H1 (cell line): ENCODE results near the gene FAT1. TPM values are rescaled to one million over a fixed set of nuclear protein-coding genes. Genes with fewer than 3 reads are reported as not detected.

Source experiments
- CTCF ChIA-PET: fragments of 300-600 bp; sonication (Branson Sonifier 250); formaldehyde crosslinking; loops from one replicate; lab custom pipeline; 2021; ENCODE audit not compliant: partially characterized antibody; lab: Charles Lee
- POLR2A ChIA-PET: fragments of 300-600 bp; sonication (Branson Sonifier 250); formaldehyde crosslinking; loops from one replicate; lab custom pipeline; 2021; ENCODE audit warnings: inconsistent platforms; ENCODE audit not compliant: partially characterized antibody; lab: Charles Lee
- DNase-seq, 2 experiments: peaks; one replicate each; pipeline versions ENCODE4 v3.0.0 to v3.0.0-alpha.2; 2010 to 2022; ENCODE audit warnings: low spot score in 2 of 2, low read depth in 1 of 2, mixed read lengths in 1 of 2
- FAIRE-seq: peaks from 2 replicates; lab custom pipeline; 2011; peaks lifted over from hg19 to GRCh38; lab: Jason Lieb, UNC
- H2AFZ ChIP-seq: 2 replicates; pipeline ENCODE4 v1.8.1; 2012; ENCODE audit warnings: low read length, inconsistent platforms
- H2AK5ac ChIP-seq: 2 replicates; pipeline ENCODE4 v1.6.1; 2013; ENCODE audit warnings: low read depth, low read length
- H2BK120ac ChIP-seq: replicated peaks from 2 replicates; pipeline ENCODE3; 2013; ENCODE audit warnings: low read depth, low read length, inconsistent platforms
- H2BK12ac ChIP-seq: 2 replicates; pipeline ENCODE4 v1.6.1; 2013; ENCODE audit warnings: low read depth, low read length
- H2BK15ac ChIP-seq: 2 replicates; pipeline ENCODE4 v1.6.1; 2013; ENCODE audit warnings: low read length
- H2BK20ac ChIP-seq: 2 replicates; pipeline ENCODE4 v1.6.1; 2013; ENCODE audit warnings: low read length
- H2BK5ac ChIP-seq: 2 replicates; pipeline ENCODE4 v1.6.1; 2013; ENCODE audit warnings: low read depth, low read length
- H3K14ac ChIP-seq: 2 replicates; pipeline ENCODE4 v1.6.1; 2013; ENCODE audit warnings: inconsistent platforms; ENCODE audit not compliant: insufficient read length
- H3K18ac ChIP-seq: 2 replicates; pipeline ENCODE4 v1.6.1; 2013; ENCODE audit warnings: low read length; ENCODE audit errors: extremely low read depth
- H3K23ac ChIP-seq: 2 replicates; pipeline ENCODE4 v1.6.1; 2013; ENCODE audit warnings: inconsistent platforms; ENCODE audit not compliant: insufficient read length
- H3K23me2 ChIP-seq: 2 replicates; pipeline ENCODE4 v1.6.1; 2013; ENCODE audit warnings: low read depth, low read length
- H3K27ac ChIP-seq: 2 replicates; pipeline ENCODE4 v1.6.1; 2011; ENCODE audit warnings: low read depth, low read length, inconsistent platforms
- H3K27me3 ChIP-seq, 4 experiments: replicated peaks in 1 of 4; 1 replicate in 1 of 4; 2 replicates in 3 of 4; pipeline versions ENCODE4 v1.6.1 to v1.8.1; 2011 to 2013; ENCODE audit warnings: low read length in 3 of 4, mild to moderate bottlenecking in 3 of 4, inconsistent platforms in 2 of 4, mixed read lengths in 2 of 4, moderate library complexity in 1 of 4; ENCODE audit not compliant: control insufficient read depth in 3 of 4, insufficient read depth in 3 of 4; ENCODE audit errors: extremely low read depth in 1 of 4
- H3K36me3 ChIP-seq, 4 experiments: 2 replicates each; pipeline versions ENCODE4 v1.6.1 to v1.8.1; 2011 to 2013; ENCODE audit warnings: mild to moderate bottlenecking in 4 of 4, low read length in 3 of 4, moderate library complexity in 2 of 4, control low read depth in 1 of 4, inconsistent platforms in 1 of 4; ENCODE audit not compliant: insufficient read depth in 4 of 4, control insufficient read depth in 2 of 4
- H3K4ac ChIP-seq: replicated peaks from 2 replicates; pipeline ENCODE3; 2013; ENCODE audit warnings: low read length, low read depth, mixed read lengths, inconsistent platforms; ENCODE audit not compliant: insufficient read length
- H3K4me1 ChIP-seq, 4 experiments: replicated peaks in 1 of 4; 1 replicate in 1 of 4; 2 replicates in 3 of 4; pipeline versions ENCODE4 v1.6.1 to v1.8.1; 2011 to 2013; ENCODE audit warnings: low read length in 3 of 4, inconsistent platforms in 2 of 4, mixed read lengths in 1 of 4; ENCODE audit not compliant: insufficient read depth in 4 of 4, control insufficient read depth in 3 of 4
- H3K4me2 ChIP-seq, 2 experiments: 2 replicates each; pipeline versions ENCODE4 v1.6.1 to v1.8.1; 2011 to 2013; ENCODE audit warnings: low read depth in 2 of 2, low read length in 2 of 2, control low read depth in 1 of 2, inconsistent platforms in 1 of 2, mild to moderate bottlenecking in 1 of 2; ENCODE audit not compliant: insufficient read depth in 1 of 2
- H3K4me3 ChIP-seq, 4 experiments: fragments of 200-600, 300-600 bp in 1 of 4; sonication (generic), shearing (Covaris generic), sonication (Bioruptor Twin) in 1 of 4; 2 replicates each; pipeline versions ENCODE4 v1.5.1 to v1.8.1; 2011 to 2016; ENCODE audit warnings: low read length in 4 of 4, low read depth in 3 of 4, control low read depth in 2 of 4, inconsistent platforms in 2 of 4, mild to moderate bottlenecking in 2 of 4, mixed read lengths in 1 of 4, moderate library complexity in 1 of 4; ENCODE audit not compliant: insufficient read depth in 2 of 4; ENCODE audit errors: extremely low read depth in 1 of 4
- H3K56ac ChIP-seq: replicated peaks from 2 replicates; pipeline ENCODE3; 2013; ENCODE audit warnings: low read depth, mild to moderate bottlenecking, mixed read lengths, low read length, inconsistent platforms; ENCODE audit not compliant: insufficient read length
- H3K79me1 ChIP-seq: 2 replicates; pipeline ENCODE4 v1.6.1; 2013; ENCODE audit warnings: low read depth, low read length, control low read depth
- H3K79me2 ChIP-seq, 2 experiments: 2 replicates each; pipeline versions ENCODE4 v1.6.1 to v1.8.1; 2012 to 2013; ENCODE audit warnings: low read length in 2 of 2, mild to moderate bottlenecking in 2 of 2, inconsistent platforms in 1 of 2; ENCODE audit not compliant: insufficient read depth in 2 of 2, control insufficient read depth in 1 of 2
- H3K9ac ChIP-seq, 4 experiments: replicated peaks in 1 of 4; 1 replicate in 1 of 4; 2 replicates in 3 of 4; pipeline versions ENCODE4 v1.6.1 to v1.8.1; 2011 to 2013; ENCODE audit warnings: low read depth in 3 of 4, low read length in 3 of 4, control low read depth in 2 of 4, mild to moderate bottlenecking in 2 of 4, moderate library complexity in 2 of 4, inconsistent platforms in 1 of 4; ENCODE audit errors: extremely low read depth in 1 of 4
- H3K9me3 ChIP-seq, 2 experiments: 2 replicates each; pipeline versions ENCODE4 v1.6.1 to v1.8.1; 2012 to 2013; ENCODE audit warnings: mild to moderate bottlenecking in 2 of 2, moderate library complexity in 2 of 2, control low read depth in 1 of 2, inconsistent platforms in 1 of 2, low read depth in 1 of 2, low read length in 1 of 2, mixed read lengths in 1 of 2; ENCODE audit not compliant: insufficient read depth in 2 of 2
- H4K20me1 ChIP-seq, 2 experiments: replicated peaks in 1 of 2; 2 replicates each; pipeline versions ENCODE3 to v1.8.1; 2011 to 2013; ENCODE audit warnings: inconsistent platforms in 2 of 2, low read length in 2 of 2, mild to moderate bottlenecking in 1 of 2; ENCODE audit not compliant: insufficient read depth in 2 of 2, control insufficient read depth in 1 of 2
- H4K5ac ChIP-seq: 2 replicates; pipeline ENCODE4 v1.6.1; 2013; ENCODE audit warnings: low read length, low read depth, mixed read lengths, inconsistent platforms; ENCODE audit not compliant: insufficient read length
- H4K8ac ChIP-seq: 2 replicates; pipeline ENCODE4 v1.8.0; 2013; ENCODE audit warnings: mild to moderate bottlenecking, moderate library complexity, low read length, inconsistent platforms; ENCODE audit not compliant: insufficient read depth; ENCODE audit errors: extremely low read depth
- H4K91ac ChIP-seq: replicated peaks from 2 replicates; pipeline ENCODE3; 2013; ENCODE audit warnings: low read length, mixed read lengths, inconsistent platforms; ENCODE audit not compliant: insufficient read length
- CBX5 ChIP-seq: fragments of 300-800, 300-1000 bp; sonication (generic); IDR thresholded peaks from 2 replicates; pipeline ENCODE4 v1.7.1; 2016; ENCODE audit warnings: antibody characterized with exemption, low read length, low read depth
- CHD1 ChIP-seq: IDR thresholded peaks from 2 replicates; pipeline ENCODE4 v1.6.1; 2012; ENCODE audit warnings: low read depth, low read length, improper control_type of control experiment
- CTCF ChIP-seq, 3 experiments: IDR thresholded peaks; 1 replicate in 2 of 3; 2 replicates in 1 of 3; pipeline versions ENCODE4 v1.5.1 to v1.6.1; 2011; ENCODE audit warnings: low read length in 3 of 3, mild to moderate bottlenecking in 3 of 3, inconsistent platforms in 2 of 3, low read depth in 1 of 3, moderate library complexity in 1 of 3; ENCODE audit not compliant: insufficient read depth in 1 of 3; ENCODE audit errors: control extremely low read depth in 1 of 3
- EP300 ChIP-seq, 2 experiments: IDR thresholded peaks; 1 replicate in 1 of 2; 2 replicates in 1 of 2; pipeline ENCODE4 v1.6.1; 2011 to 2012; ENCODE audit warnings: low read depth in 2 of 2, low read length in 2 of 2, mild to moderate bottlenecking in 2 of 2, borderline replicate concordance in 1 of 2, inconsistent platforms in 1 of 2, moderate library complexity in 1 of 2
- JUN ChIP-seq: IDR thresholded peaks from 2 replicates; pipeline ENCODE4 v1.6.1; 2011; ENCODE audit warnings: low read depth, mild to moderate bottlenecking, improper control_type of control experiment, low read length
- SP1 ChIP-seq: IDR thresholded peaks from 2 replicates; pipeline ENCODE4 v1.6.1; 2011; ENCODE audit warnings: low read depth, low read length
- SP2 ChIP-seq: IDR thresholded peaks from 2 replicates; pipeline ENCODE4 v1.6.1; 2012; ENCODE audit warnings: mild to moderate bottlenecking, low read length, inconsistent platforms
- TAF1 ChIP-seq: IDR thresholded peaks from 2 replicates; pipeline ENCODE4 v1.6.1; 2011; ENCODE audit warnings: mild to moderate bottlenecking, low read depth, low read length
- TCF12 ChIP-seq: IDR thresholded peaks from 2 replicates; pipeline ENCODE4 v1.6.1; 2011; ENCODE audit warnings: low read depth, mild to moderate bottlenecking, low read length
- WGBS, 2 experiments: shearing (Covaris generic) in 1 of 2; methylation state at CpG; one replicate each; pipeline versions ENCODE4 v1.1.6 to v1.1.7; 2013 to 2015; ENCODE audit warnings: low lambda C conversion rate in 2 of 2, mixed read lengths in 2 of 2, inconsistent platforms in 1 of 2, low coverage in 1 of 2, missing lambda C conversion rate in 1 of 2; ENCODE audit not compliant: insufficient replicate concordance in 2 of 2, insufficient coverage in 1 of 2, insufficient read length in 1 of 2; ENCODE audit errors: extremely low coverage in 1 of 2, missing lambda C conversion rate in 1 of 2; 5-methylcytosine and 5-hydroxymethylcytosine counted together
- polyA plus RNA-seq, 7 experiments: library from polyadenylated mRNA; depleted of rRNA in 3 of 7; stranded (reverse) in 5 of 7; unstranded in 2 of 7; fragments of >200 nt in 5 of 7; fragments of 200-250 nt in 2 of 7; gene quantifications; 1 replicate in 5 of 7; 2 replicates in 1 of 7; 4 replicates in 1 of 7; pipeline versions ENCODE4 v1.2.1 to v1.2.3, GENCODE V29; 2011 to 2013; ENCODE audit warnings: missing spikeins in 2 of 7, mixed read lengths in 2 of 7
- total RNA-seq: library from RNA; stranded (reverse); fragmentation: NEBNext Ultra II Directional; extraction: Animal tissue kit (Norgen Biotek cat#: 25700); gene quantifications from 2 replicates; pipeline ENCODE4 v1.2.1, GENCODE V29; 2021

The FAT1 gene
- total and polyA plus RNA-seq, 2 of the 8 experiments (the other 6 are each of a cell fraction or from before 2014, with no cell fraction given) = 94.4 to 137 TPM

- Histone ChIP-seq H2BK20ac (no peak overlapping the region), H3K23ac (no peak overlapping the region), H3K79me1 (no peaks in the 10 kb centered on the region), H2AFZ (peak overlapping the region; percentile 11; the same call in 1 of the 2 replicates), H3K9me3 (no peaks in the 10 kb centered on the region), H3K18ac (no peak overlapping the region; the same call in none of the 2 replicates), H3K4me1 (no peaks in the 10 kb centered on the region), H3K36me3 (no peaks in the 10 kb centered on the region), H2BK120ac (no peak overlapping the region), H2AK5ac (no peak overlapping the region), H4K20me1 (no peaks in the 10 kb centered on the region), H3K27ac (no peak overlapping the region), H3K4ac (no peak overlapping the region), H3K14ac (no peak overlapping the region), H3K4me2 (no peak overlapping the region), H4K91ac (no peak overlapping the region), H2BK12ac (no peak overlapping the region), H3K56ac (no peak overlapping the region), H3K9ac (no peak overlapping the region), H4K8ac (no peak overlapping the region), H2BK15ac (no peak overlapping the region), H4K5ac (no peak overlapping the region), H3K23me2 (no peaks in the 10 kb centered on the region), H2BK5ac (no peak overlapping the region), H3K4me3 (no peak overlapping the region), H3K79me2 (no peaks in the 10 kb centered on the region), H3K27me3 (no peaks in the 10 kb centered on the region)
- FAIRE-seq (no peak), DNase-seq (no peak)
- 93% methylated on average over 10 of the region's 10 CpGs; no CpG with 5 or more reads in 1 of the 2 experiments for WGBS, 2 experiments
- ChIA-PET CTCF (interaction anchor here (0.5 to 1.1 kb wide), 4 partner anchors 11 to 805 kb away, joined by 3 read pairs; no protein-coding TSS in a partner anchor), POLR2A (no interaction called here)
- TF ChIP-seq TAF1 (no peak), CTCF (IDR thresholded peaks at IDR 0.05; ENCODE audit: control extremely low read depth in 1 of 3, insufficient read depth in 1 of 3, low read depth in 1 of 3, low read length in 3 of 3) (no peak), CBX5 (no peak), SP1 (no peak), TCF12 (no peak), JUN (no peak), CHD1 (no peak), SP2 (no peak), EP300 (IDR thresholded peaks at IDR 0.05; ENCODE audit: borderline replicate concordance in 1 of 2, low read depth in 2 of 2, low read length in 2 of 2) (no peak)
These were observed 36.3 kb upstream of the FAT1 start for GRCh38 chr4:186759990-186760389.
